ENCODE measurements around the gene TBX15.
"Not testable (repeated sequence)": the region's sequence is repeated elsewhere in the genome, so short reads cannot be mapped to it uniquely, and the experiment has no call there.

DNA sequence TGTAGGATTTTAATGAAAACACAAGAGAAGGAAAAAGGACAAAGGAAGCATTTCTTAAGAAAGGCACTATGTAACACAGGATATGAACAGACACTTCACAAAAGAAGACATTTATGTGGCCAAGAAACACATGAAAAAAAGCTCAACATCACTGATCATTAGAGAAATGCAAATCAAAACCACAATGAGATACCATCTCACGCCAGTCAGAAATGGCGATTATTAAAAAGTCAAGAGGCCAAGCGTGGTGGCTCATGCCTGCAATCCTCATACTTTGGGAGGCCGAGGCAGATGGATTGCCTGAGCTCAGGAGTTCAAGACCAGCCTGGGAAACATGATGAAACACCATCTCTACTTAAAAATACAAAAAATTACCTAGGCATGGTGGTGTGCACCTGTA lies 71.8 kb downstream of the TBX15 start:
- not testable (repeated sequence) for TF ChIP-seq EZH2 (IDR thresholded peaks at IDR 0.05; ENCODE audit: insufficient read depth, poor library complexity, severe bottlenecking); EZH2phosphoT487 (IDR thresholded peaks at IDR 0.05; ENCODE audit: insufficient read depth, low read depth)

All from GM23248 (cell line).